IMR-90 (cell line): ENCODE measurements around the gene PIAS4. TPM values are rescaled to one million over a fixed set of nuclear protein-coding genes. Genes with fewer than 3 reads are reported as not detected.
"Not testable (repeated sequence)": the region's sequence is repeated elsewhere in the genome, so short reads cannot be mapped to it uniquely, and the experiment has no call there.

Experiments used
- ATAC-seq: fragments of 200-7000 bp; cut with Tn5 transposase; 2 replicates; pipeline ENCODE4 v1.9.1; 2020; ENCODE audit warnings: low read depth, mild to moderate bottlenecking, moderate library complexity
- BruUV-seq: library from RNA; stranded (reverse); fragments of 400-500 nt; replicated peaks from 2 replicates; lab custom pipeline; 2021; lab: Mats Ljungman, UMichigan
- CTCF ChIA-PET: fragments of 300-600 bp; formaldehyde crosslinking; extraction: SDS; loops from one replicate; lab custom pipeline; 2021; ENCODE audit warnings: antibody characterized with exemption; lab: Yijun Ruan, JAX
- POLR2A ChIA-PET: fragments of 300-600 bp; sonication (Branson Sonifier 250); formaldehyde crosslinking; loops from one replicate; lab custom pipeline; 2022; ENCODE audit warnings: antibody characterized with exemption; ENCODE audit not compliant: unreplicated experiment; lab: Charles Lee
- DNase-seq: peaks from one replicate; pipeline ENCODE4 v3.0.0; 2013
- H2AFZ ChIP-seq: replicated peaks from 2 replicates; pipeline ENCODE3; 2013; ENCODE audit warnings: low read length, mild to moderate bottlenecking; ENCODE audit not compliant: poor library complexity
- H2AK5ac ChIP-seq: 2 replicates; pipeline ENCODE4 v1.6.1; 2013; ENCODE audit warnings: low read depth, low read length, inconsistent platforms
- H2AK9ac ChIP-seq: replicated peaks from 2 replicates; pipeline ENCODE3; 2013; ENCODE audit warnings: mild to moderate bottlenecking, low read depth, low read length, moderate library complexity; ENCODE audit not compliant: poor library complexity
- H2BK120ac ChIP-seq: 2 replicates; pipeline ENCODE4 v1.6.1; 2013; ENCODE audit warnings: low read depth, low read length, inconsistent platforms
- H2BK15ac ChIP-seq: 3 replicates; pipeline ENCODE4 v1.6.1; 2013; ENCODE audit warnings: low read depth, low read length, inconsistent platforms
- H2BK20ac ChIP-seq: 2 replicates; pipeline ENCODE4 v1.6.1; 2013; ENCODE audit warnings: low read depth, mild to moderate bottlenecking, inconsistent platforms, low read length, moderate library complexity
- H2BK5ac ChIP-seq: 2 replicates; pipeline ENCODE4 v1.6.1; 2013; ENCODE audit warnings: mild to moderate bottlenecking, low read depth, low read length, inconsistent platforms; ENCODE audit not compliant: poor library complexity, severe bottlenecking
- H3K14ac ChIP-seq: replicated peaks from 2 replicates; pipeline ENCODE4 v1.6.1; 2013; ENCODE audit warnings: low read depth, low read length, inconsistent platforms
- H3K18ac ChIP-seq: 2 replicates; pipeline ENCODE4 v1.6.1; 2013; ENCODE audit warnings: low read depth, low read length, control low read depth
- H3K23ac ChIP-seq: 2 replicates; pipeline ENCODE4 v1.6.1; 2013; ENCODE audit warnings: low read depth, low read length, inconsistent platforms
- H3K27ac ChIP-seq: 2 replicates; pipeline ENCODE4 v1.5.1; 2013; ENCODE audit warnings: mild to moderate bottlenecking, control low read depth, low read length; ENCODE audit not compliant: insufficient read depth
- H3K27me3 ChIP-seq: 2 replicates; pipeline ENCODE4 v1.6.1; 2013; ENCODE audit warnings: low read length; ENCODE audit not compliant: control insufficient read depth, insufficient read depth
- H3K36me3 ChIP-seq: 2 replicates; pipeline ENCODE4 v1.6.1; 2013; ENCODE audit warnings: low read length, mixed read lengths; ENCODE audit not compliant: control insufficient read depth, insufficient read depth
- H3K4ac ChIP-seq: 2 replicates; pipeline ENCODE4 v1.6.1; 2013; ENCODE audit warnings: low read depth, low read length, inconsistent platforms
- H3K4me1 ChIP-seq: 2 replicates; pipeline ENCODE4 v1.6.1; 2013; ENCODE audit warnings: low read length, mixed read lengths; ENCODE audit not compliant: control insufficient read depth, insufficient read depth
- H3K4me2 ChIP-seq: 2 replicates; pipeline ENCODE4 v1.6.1; 2013; ENCODE audit warnings: low read depth, mild to moderate bottlenecking, control low read depth, low read length, moderate library complexity
- H3K4me3 ChIP-seq: 2 replicates; pipeline ENCODE4 v1.5.1; 2013; ENCODE audit warnings: low read depth, mild to moderate bottlenecking, control low read depth, low read length, moderate library complexity; ENCODE audit not compliant: insufficient read depth
- H3K56ac ChIP-seq: 2 replicates; pipeline ENCODE4 v1.6.1; 2013; ENCODE audit warnings: low read length, inconsistent platforms; ENCODE audit not compliant: insufficient read depth; ENCODE audit errors: extremely low read depth
- H3K79me1 ChIP-seq, 2 experiments: 2 replicates each; pipeline ENCODE4 v1.6.1; 2013; ENCODE audit warnings: low read length in 2 of 2, inconsistent platforms in 1 of 2, low read depth in 1 of 2
- H3K9ac ChIP-seq: 2 replicates; pipeline ENCODE4 v1.6.1; 2013; ENCODE audit warnings: low read depth, low read length, control low read depth
- H3K9me1 ChIP-seq: 2 replicates; pipeline ENCODE4 v1.6.1; 2013; ENCODE audit warnings: low read length, inconsistent platforms; ENCODE audit not compliant: insufficient read depth
- H3K9me3 ChIP-seq: 2 replicates; pipeline ENCODE4 v1.6.1; 2013; ENCODE audit warnings: low read length; ENCODE audit not compliant: control insufficient read depth, insufficient read depth
- H4K20me1 ChIP-seq: 2 replicates; pipeline ENCODE4 v1.6.1; 2013; ENCODE audit warnings: low read length, inconsistent platforms; ENCODE audit not compliant: insufficient read depth
- H4K5ac ChIP-seq: 2 replicates; pipeline ENCODE4 v1.6.1; 2013; ENCODE audit warnings: mild to moderate bottlenecking, low read depth, low read length, control low read depth
- H4K8ac ChIP-seq, 2 experiments: 2 replicates each; pipeline ENCODE4 v1.6.1; 2013; ENCODE audit warnings: low read depth in 2 of 2, low read length in 2 of 2, control low read depth in 1 of 2, inconsistent platforms in 1 of 2
- H4K91ac ChIP-seq: 2 replicates; pipeline ENCODE4 v1.6.1; 2013; ENCODE audit warnings: low read depth, low read length, inconsistent platforms; ENCODE audit not compliant: insufficient read depth
- WGBS, 2 experiments: methylation state at CpG; one replicate each; pipeline versions ENCODE4 v1.1.5 to v1.1.7; 2013; ENCODE audit warnings: missing lambda C conversion rate in 2 of 2; ENCODE audit not compliant: insufficient read length in 1 of 2; ENCODE audit errors: extremely low coverage in 2 of 2; 5-methylcytosine and 5-hydroxymethylcytosine counted together
- dilution Hi-C: fragments of 300-500 bp; cut with HindIII; formaldehyde crosslinking; loops from one replicate; pipeline ENCODE4 v1.14.3; 2018; ENCODE audit warnings: low sequenced_read_pairs; ENCODE audit not compliant: unreplicated experiment
- in situ Hi-C: fragments of 300-500 bp; cut with MboI; formaldehyde crosslinking; loops from 3 replicates; pipeline ENCODE4 v1.14.3; 2019; ENCODE audit warnings: low sequenced_read_pairs, inconsistent platforms, mixed read lengths
- intact Hi-C: fragments of 100-400 bp; cut with micrococcal nuclease; formaldehyde crosslinking; loops from 2 replicates; pipeline ENCODE4 v1.10.0; 2022
- polyA plus RNA-seq, 3 experiments: library from polyadenylated mRNA; depleted of rRNA; stranded (reverse); fragments of >200 nt; gene quantifications; 2 replicates each; pipeline ENCODE4 v1.2.3, GENCODE V29; 2012; ENCODE audit warnings: low replicate concordance in 1 of 3
- total RNA-seq: library from RNA; depleted of rRNA; stranded (reverse); fragments of >200 nt; gene quantifications from 2 replicates; pipeline ENCODE4 v1.2.3, GENCODE V29; 2012

PIAS4 gene
- total and polyA plus RNA-seq, 2 of the 4 experiments (the other 2 are of a cell fraction): 12.1 to 13.6 TPM

- H3K9me1 ChIP-seq, H3K36me3 ChIP-seq, H3K4me3 ChIP-seq, H2BK15ac ChIP-seq, dilution Hi-C loops, H3K9me3 ChIP-seq, H3K18ac ChIP-seq, BruUV-seq, H3K27ac ChIP-seq, H2AK5ac ChIP-seq, H2BK20ac ChIP-seq, H3K23ac ChIP-seq, H3K4ac ChIP-seq, H2AFZ ChIP-seq, ATAC-seq, H3K14ac ChIP-seq, DNase-seq, H3K79me1 ChIP-seq, H3K4me1 ChIP-seq, POLR2A ChIA-PET, H4K91ac ChIP-seq, in situ Hi-C loops, H3K9ac ChIP-seq, H2BK120ac ChIP-seq, H2AK9ac ChIP-seq, H4K20me1 ChIP-seq, H3K56ac ChIP-seq, intact Hi-C loops, H3K4me2 ChIP-seq, H4K5ac ChIP-seq, H4K8ac ChIP-seq, H2BK5ac ChIP-seq, H3K27me3 ChIP-seq: not testable (repeated sequence)
- WGBS, 2 experiments: 85% methylated on average over 20 of the region's 29 CpGs; no CpG with 5 or more reads in 1 of the 2 experiments
- CTCF ChIA-PET: interaction anchor here (1.6 kb wide), 1 partner anchor 11 kb away, joined by 5 read pairs; no protein-coding TSS in a partner anchor
These were observed 8.7 kb upstream of the PIAS4 start for GRCh38 chr19:3998667-3999412.

DNA sequence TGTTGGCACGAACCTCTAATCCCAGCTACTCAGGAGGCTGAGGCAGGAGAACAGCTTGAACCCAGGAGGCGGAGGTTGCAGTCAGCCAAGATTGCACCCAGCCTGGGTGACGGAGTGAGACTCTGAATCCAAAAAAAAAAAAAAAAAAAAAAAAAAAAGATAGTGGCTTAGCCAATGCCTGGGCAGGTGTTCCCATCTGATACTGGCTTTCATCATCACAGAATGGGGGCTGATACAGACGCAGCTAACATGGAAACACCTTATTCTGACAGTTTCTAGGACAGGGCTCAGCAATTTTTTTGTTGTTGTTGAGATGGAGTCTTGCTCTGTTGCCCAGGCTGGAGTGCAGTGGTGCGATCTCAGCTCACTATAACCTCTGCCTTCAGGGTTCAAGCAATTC lies 6.7 kb upstream of the PIAS4 start:
- H2AK5ac ChIP-seq, H2BK15ac ChIP-seq, H2AK9ac ChIP-seq, H3K23ac ChIP-seq, in situ Hi-C loops, H3K18ac ChIP-seq, BruUV-seq, dilution Hi-C loops, CTCF ChIA-PET, H3K56ac ChIP-seq, H2BK20ac ChIP-seq, H4K20me1 ChIP-seq, H3K4me1 ChIP-seq, H3K4me2 ChIP-seq, intact Hi-C loops, H3K79me1 ChIP-seq, H3K36me3 ChIP-seq, H3K4me3 ChIP-seq, H3K27ac ChIP-seq, H3K14ac ChIP-seq, ATAC-seq, H2BK120ac ChIP-seq, H3K9me3 ChIP-seq, H4K91ac ChIP-seq, H3K4ac ChIP-seq, POLR2A ChIA-PET, H2BK5ac ChIP-seq, H3K9ac ChIP-seq, H4K5ac ChIP-seq, H3K9me1 ChIP-seq, H4K8ac ChIP-seq, H3K27me3 ChIP-seq, DNase-seq, H2AFZ ChIP-seq: not testable (repeated sequence)
- WGBS, 2 experiments: 58% methylated on average over 2 of the region's 5 CpGs; no CpG with 5 or more reads in 1 of the 2 experiments
